ENCODE results near the gene TSPAN4. TPM values are rescaled to one million over a fixed set of nuclear protein-coding genes. Genes with fewer than 3 reads are reported as not detected.

Gene TSPAN4
- total and polyA plus RNA-seq, 4 donors: 27.2 to 151 (median 78.6) TPM

GRCh38 chr11:914204-914603 lies 71.6 kb downstream of the TSPAN4 start:
- H3K4me3 ChIP-seq (ENCODE audit: low read depth, low read length): no peak overlapping the region
- no peak overlapping the region for H3K27ac ChIP-seq (ENCODE audit: low read depth, low read length)
- no peaks in the 10 kb centered on the region for H3K9me3 ChIP-seq (ENCODE audit: control insufficient read depth, insufficient read depth, low read length)
- peaks cover 26% of the 10 kb centered on the region for H3K4me1 ChIP-seq (ENCODE audit: control insufficient read depth, insufficient read depth, low read length)
- WGBS (ENCODE audit: insufficient coverage): 87% methylated on average over 5 of the region's 5 CpGs
- H3K27me3 ChIP-seq (ENCODE audit: control insufficient read depth, insufficient read depth, low read length): no peaks in the 10 kb centered on the region
- no peak for DNase-seq (ENCODE audit: low read depth in 4 of 6, low spot score in 6 of 6)
- H3K36me3 ChIP-seq (ENCODE audit: control insufficient read depth, insufficient read depth, low read length): peaks cover 4% of the 10 kb centered on the region

GRCh38 chr11:914747-915501 lies 72.3 kb downstream of the TSPAN4 start:
- peaks cover 20% of the 10 kb centered on the region for H3K4me1 ChIP-seq (ENCODE audit: control insufficient read depth, insufficient read depth, low read length)
- H3K4me3 ChIP-seq (ENCODE audit: low read depth, low read length): no peak overlapping the region
- no peaks in the 10 kb centered on the region for H3K27me3 ChIP-seq (ENCODE audit: control insufficient read depth, insufficient read depth, low read length)
- DNase-seq (ENCODE audit: low read depth in 4 of 6, low spot score in 6 of 6): no peak
- 89% methylated on average over 13 of the region's 21 CpGs for WGBS (ENCODE audit: insufficient coverage)
- no peaks in the 10 kb centered on the region for H3K9me3 ChIP-seq (ENCODE audit: control insufficient read depth, insufficient read depth, low read length)
- peaks cover 2% of the 10 kb centered on the region for H3K36me3 ChIP-seq (ENCODE audit: control insufficient read depth, insufficient read depth, low read length)
- H3K27ac ChIP-seq (ENCODE audit: low read depth, low read length): no peak overlapping the region

Small RNA genes lying within 50 kb of the gene (small RNA-seq; reads per million reads assigned to genes)
- gene SNORA52 (ENCODE audit: low replicate concordance): not detected

Other genes with a start within 250 kb of the TSPAN4 start
- gene IRF7, start 226.9 kb upstream of the TSPAN4 start, total RNA-seq: 10 to 100 TPM in 1 of 2 donors, 1 to 10 TPM in 1; 3.9 to 16.8 TPM
- 10 to 100 TPM; 10.4 to 17.1 TPM for gene IRF7, start 226.9 kb upstream of the TSPAN4 start, polyA plus RNA-seq (ENCODE audit: insufficient read length in 2 of 2)
- 1 to 10 TPM in 1 of 2 donors, not detected in 1; 2.5 TPM for gene CDHR5, start 217.9 kb upstream of the TSPAN4 start, total RNA-seq
- 1 to 10 TPM in 1 of 2 donors, under 1 TPM in 1; 0.71 to 1.5 TPM for gene CDHR5, start 217.9 kb upstream of the TSPAN4 start, polyA plus RNA-seq (ENCODE audit: insufficient read length in 2 of 2)
- gene SCT, start 215.7 kb upstream of the TSPAN4 start, total RNA-seq: under 1 TPM in 1 of 2 donors, not detected in 1; 0.88 TPM
- gene SCT, start 215.7 kb upstream of the TSPAN4 start, polyA plus RNA-seq (ENCODE audit: insufficient read length in 2 of 2): 1 to 10 TPM in 1 of 2 donors, not detected in 1; 1.4 TPM
- gene DRD4, start 205.6 kb upstream of the TSPAN4 start, total RNA-seq: under 1 TPM in 1 of 2 donors, not detected in 1; 0.72 TPM
- gene DRD4, start 205.6 kb upstream of the TSPAN4 start, polyA plus RNA-seq (ENCODE audit: insufficient read length in 2 of 2): 1 to 10 TPM; 5.4 to 5.6 TPM
- gene DEAF1, start 147.6 kb upstream of the TSPAN4 start, total RNA-seq: 10 to 100 TPM; 45.3 to 77.8 TPM
- gene DEAF1, start 147.6 kb upstream of the TSPAN4 start, polyA plus RNA-seq (ENCODE audit: insufficient read length in 2 of 2): 100 to 1,000 TPM; 230 to 242 TPM
- 10 to 100 TPM; 10.0 to 20.1 TPM for gene TMEM80, start 147.0 kb upstream of the TSPAN4 start, total RNA-seq
- gene TMEM80, start 147.0 kb upstream of the TSPAN4 start, polyA plus RNA-seq (ENCODE audit: insufficient read length in 2 of 2): 10 to 100 TPM; 25.8 to 38.9 TPM
- 1 to 10 TPM; 4.5 to 8.6 TPM for gene EPS8L2, start 136.6 kb upstream of the TSPAN4 start, total RNA-seq
- 10 to 100 TPM; 11.3 to 15.1 TPM for gene EPS8L2, start 136.6 kb upstream of the TSPAN4 start, polyA plus RNA-seq (ENCODE audit: insufficient read length in 2 of 2)
- 100 to 1,000 TPM; 104 to 124 TPM for gene TALDO1, start 95.4 kb upstream of the TSPAN4 start, total RNA-seq
- 100 to 1,000 TPM; 158 to 160 TPM for gene TALDO1, start 95.4 kb upstream of the TSPAN4 start, polyA plus RNA-seq (ENCODE audit: insufficient read length in 2 of 2)
- 10 to 100 TPM; 22.8 to 44.4 TPM for gene GATD1, start 65.4 kb upstream of the TSPAN4 start, total RNA-seq
- 100 to 1,000 TPM in 1 of 2 donors, 10 to 100 TPM in 1; 97.4 to 133 TPM for gene GATD1, start 65.4 kb upstream of the TSPAN4 start, polyA plus RNA-seq (ENCODE audit: insufficient read length in 2 of 2)
- 10 to 100 TPM; 13.0 to 23.4 TPM for gene CEND1, start 52.8 kb upstream of the TSPAN4 start, total RNA-seq
- 100 to 1,000 TPM; 162 to 176 TPM for gene CEND1, start 52.8 kb upstream of the TSPAN4 start, polyA plus RNA-seq (ENCODE audit: insufficient read length in 2 of 2)
- 10 to 100 TPM; 17.5 to 17.6 TPM for gene SLC25A22, start 44.6 kb upstream of the TSPAN4 start, total RNA-seq
- 10 to 100 TPM; 55.0 to 69.2 TPM for gene SLC25A22, start 44.6 kb upstream of the TSPAN4 start, polyA plus RNA-seq (ENCODE audit: insufficient read length in 2 of 2)
- 1 to 10 TPM; 5.4 to 8.9 TPM for gene PIDD1, start 37.6 kb upstream of the TSPAN4 start, total RNA-seq
- 10 to 100 TPM; 21.2 to 28.9 TPM for gene PIDD1, start 37.6 kb upstream of the TSPAN4 start, polyA plus RNA-seq (ENCODE audit: insufficient read length in 2 of 2)
- 1,000 to 10,000 TPM in 1 of 2 donors, 100 to 1,000 TPM in 1; 139 to 1,150 TPM for gene RPLP2, start 32.9 kb upstream of the TSPAN4 start, total RNA-seq
- 100 to 1,000 TPM; 862 to 919 TPM for gene RPLP2, start 32.9 kb upstream of the TSPAN4 start, polyA plus RNA-seq (ENCODE audit: insufficient read length in 2 of 2)
- 10 to 100 TPM in 1 of 2 donors, 1 to 10 TPM in 1; 9.1 to 18.2 TPM for gene PNPLA2, start 23.9 kb upstream of the TSPAN4 start, total RNA-seq
- gene PNPLA2, start 23.9 kb upstream of the TSPAN4 start, polyA plus RNA-seq (ENCODE audit: insufficient read length in 2 of 2): 10 to 100 TPM; 38.8 to 49.9 TPM
- 1 to 10 TPM; 2.4 to 9.4 TPM for gene CRACR2B, start 14.9 kb upstream of the TSPAN4 start, total RNA-seq
- gene CRACR2B, start 14.9 kb upstream of the TSPAN4 start, polyA plus RNA-seq (ENCODE audit: insufficient read length in 2 of 2): 10 to 100 TPM in 1 of 2 donors, 1 to 10 TPM in 1; 7.4 to 12.1 TPM
- gene CD151, start 9.9 kb upstream of the TSPAN4 start, total RNA-seq: 100 to 1,000 TPM in 1 of 2 donors, 10 to 100 TPM in 1; 71.8 to 185 TPM
- gene CD151, start 9.9 kb upstream of the TSPAN4 start, polyA plus RNA-seq (ENCODE audit: insufficient read length in 2 of 2): 100 to 1,000 TPM in 1 of 2 donors, 10 to 100 TPM in 1; 95.4 to 134 TPM
- 100 to 1,000 TPM in 1 of 2 donors, 10 to 100 TPM in 1; 34.7 to 160 TPM for gene POLR2L, start 323 bp upstream of the TSPAN4 start, total RNA-seq
- gene POLR2L, start 323 bp upstream of the TSPAN4 start, polyA plus RNA-seq (ENCODE audit: insufficient read length in 2 of 2): 100 to 1,000 TPM; 118 to 130 TPM
- gene CHID1, start 68.0 kb downstream of the TSPAN4 start, total RNA-seq: 10 to 100 TPM; 36.1 to 63.0 TPM
- gene CHID1, start 68.0 kb downstream of the TSPAN4 start, polyA plus RNA-seq (ENCODE audit: insufficient read length in 2 of 2): 100 to 1,000 TPM in 1 of 2 donors, 10 to 100 TPM in 1; 98.8 to 105 TPM
- gene AP2A2, start 83.0 kb downstream of the TSPAN4 start, total RNA-seq: 10 to 100 TPM; 46.4 to 55.3 TPM
- 100 to 1,000 TPM; 109 to 132 TPM for gene AP2A2, start 83.0 kb downstream of the TSPAN4 start, polyA plus RNA-seq (ENCODE audit: insufficient read length in 2 of 2)
- gene MUC6, start 193.9 kb downstream of the TSPAN4 start, total RNA-seq: not detected
- 1 to 10 TPM; 1.3 to 2.2 TPM for gene MUC6, start 193.9 kb downstream of the TSPAN4 start, polyA plus RNA-seq (ENCODE audit: insufficient read length in 2 of 2)
- gene MUC2, start 232.0 kb downstream of the TSPAN4 start, total RNA-seq: not detected
- gene MUC2, start 232.0 kb downstream of the TSPAN4 start, polyA plus RNA-seq (ENCODE audit: insufficient read length in 2 of 2): not detected

All from spinal cord (tissue), 10 donors.